Activated CD4-positive, alpha-beta T cell treated with anti-CD3 and anti-CD28 coated beads, Interleukin-2, amount 50 U/mL, for 1 hour (primary cell): ENCODE measurements around the gene ERN1.
"Not testable (repeated sequence)": the region's sequence is repeated elsewhere in the genome, so short reads cannot be mapped to it uniquely, and the experiment has no call there.

Experiments
- DNase-seq: peaks from one replicate; pipeline ENCODE4 v3.0.0-alpha.2; 2020

The ERN1 gene

GRCh38 chr17:64134216-64134970 lies 4.4 kb upstream of the ERN1 start:
- no peak for DNase-seq

GRCh38 chr17:64133546-64134215 lies 3.7 kb upstream of the ERN1 start:
- DNase-seq, result no peak

GRCh38 chr17:64131606-64132270 lies 1.8 kb upstream of the ERN1 start:
- DNase-seq, result no peak

- peak; percentile 30 for DNase-seq
Observed at GRCh38 chr17:64130559-64131001, 636 bp upstream of the ERN1 start.

- DNase-seq, result no peak
Observed at GRCh38 chr17:64129515-64129764, 504 bp downstream of the ERN1 start.

GRCh38 chr17:64128787-64129514 lies 993 bp downstream of the ERN1 start:
- DNase-seq, result no peak

GRCh38 chr17:64126918-64127317 lies 3.0 kb downstream of the ERN1 start:
- no peak for DNase-seq

- DNase-seq, result no peak
Observed at GRCh38 chr17:64125937-64126336, 4.0 kb downstream of the ERN1 start.

GRCh38 chr17:64124609-64125008 lies 5.3 kb downstream of the ERN1 start:
- DNase-seq, result no peak

GRCh38 chr17:64123114-64123513 lies 6.8 kb downstream of the ERN1 start:
- no peak for DNase-seq

- not testable (repeated sequence) for DNase-seq
Observed at GRCh38 chr17:64120972-64121786, 8.8 kb downstream of the ERN1 start.

GRCh38 chr17:64120159-64120810 lies 9.7 kb downstream of the ERN1 start:
- DNase-seq, result no peak

- no peak for DNase-seq
Observed at GRCh38 chr17:64117981-64118979, 11.7 kb downstream of the ERN1 start.

GRCh38 chr17:64115822-64116534 lies 14.0 kb downstream of the ERN1 start:
- DNase-seq, result no peak

GRCh38 chr17:64115043-64115698 lies 14.8 kb downstream of the ERN1 start:
- DNase-seq, result no peak

- DNase-seq, result no peak
Observed at GRCh38 chr17:64113006-64113405, 16.9 kb downstream of the ERN1 start.

GRCh38 chr17:64111831-64112230 lies 18.1 kb downstream of the ERN1 start:
- DNase-seq, result no peak

- no peak for DNase-seq
Observed at GRCh38 chr17:64110379-64111152, 19.4 kb downstream of the ERN1 start.

GRCh38 chr17:64109400-64109799 lies 20.5 kb downstream of the ERN1 start:
- no peak for DNase-seq
